ENCODE results near the gene ESRP2.

Gene ESRP2

GRCh38 chr16:68215302-68215701 lies 20.6 kb downstream of the ESRP2 start:
- H3K4me1 ChIP-seq, result peaks cover 0 to 19% (median 2%) of the 10 kb centered on the region in 10 experiments; a peak in 8 of 20 replicates
- 0 out of 22 replicates have a peak overlapping the region, but pooled peaks of 1 of the 11 experiments have one; percentile 6 for H3K9ac ChIP-seq
- H3K27me3 ChIP-seq, result no peaks in the 10 kb centered on the region
- TF ChIP-seq Cebpa-rat (IDR thresholded peaks at IDR 0.05), result no peak
- H3K9me3 ChIP-seq (replicated peaks in 1 of 11), result no peaks in the 10 kb centered on the region
- no peak overlapping the region for H3K4me2 ChIP-seq
- H3K36me3 ChIP-seq, result peaks cover 9 to 85% (median 47%) of the 10 kb centered on the region in 11 experiments; a peak in 20 of 22 replicates
- no peak overlapping the region for H3K4me3 ChIP-seq
- H3K27ac ChIP-seq, result no peak overlapping the region
- peaks cover 0 to 76% (median 22%) of the 10 kb centered on the region in 11 experiments; a peak in 13 of 22 replicates for H4K20me1 ChIP-seq

- TF ChIP-seq Cebpa-rat (IDR thresholded peaks at IDR 0.05), result no peak
- Histone ChIP-seq H3K9ac (no peak overlapping the region), H3K4me2 (no peak overlapping the region), H3K4me1 (peaks cover 0 to 19% (median 2%) of the 10 kb centered on the region in 10 experiments; a peak in 8 of 20 replicates), H3K36me3 (peaks cover 12 to 85% (median 49%) of the 10 kb centered on the region in 11 experiments), H3K27ac (no peak overlapping the region), H4K20me1 (peaks cover 0 to 74% (median 19%) of the 10 kb centered on the region in 11 experiments; a peak in 13 of 22 replicates), H3K4me3 (no peak overlapping the region), H3K27me3 (no peaks in the 10 kb centered on the region), H3K9me3 (replicated peaks in 1 of 11) (no peaks in the 10 kb centered on the region)
These were observed 21.2 kb downstream of the ESRP2 start for GRCh38 chr16:68214726-68215125.

GRCh38 chr16:68206245-68206644 lies 29.7 kb downstream of the ESRP2 start:
- no peak overlapping the region for H3K27ac ChIP-seq
- TF ChIP-seq Cebpa-rat (IDR thresholded peaks at IDR 0.05), result no peak
- no peak overlapping the region for H3K4me3 ChIP-seq

DNA sequence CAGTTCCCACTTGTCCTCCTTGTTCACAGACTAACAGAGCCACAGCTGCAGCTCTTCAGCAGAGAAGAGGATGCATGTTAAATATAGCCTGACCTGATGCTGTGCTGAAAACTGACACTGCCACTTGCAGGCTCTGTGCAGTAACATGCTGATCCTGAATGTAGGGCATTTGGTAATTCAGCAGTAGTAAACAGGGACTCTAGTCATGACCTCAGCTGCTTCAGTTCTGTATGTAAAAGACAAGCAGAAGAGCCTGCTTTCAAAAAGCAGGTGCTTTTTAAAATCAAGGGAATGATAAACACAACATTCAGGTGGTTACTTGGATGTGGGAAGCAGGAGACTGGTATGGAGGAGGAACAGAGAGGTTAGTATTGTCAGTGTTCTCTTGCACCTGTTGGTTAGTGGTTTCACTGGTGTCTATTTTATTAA lies 33.8 kb downstream of the ESRP2 start:
- Histone ChIP-seq H3K4me3 (no peak overlapping the region), H3K4me1 (peaks cover 0 to 26% (median 15%) of the 10 kb centered on the region in 10 experiments; a peak in 18 of 20 replicates), H3K4me2 (peak overlapping the region in 2 of 11 experiments; percentile 12 to 14; a peak in 2 of 22 replicates), H3K36me3 (peaks cover 10 to 77% (median 44%) of the 10 kb centered on the region in 11 experiments; a peak in 21 of 22 replicates), H3K9me3 (replicated peaks in 1 of 11) (no peaks in the 10 kb centered on the region), H3K27me3 (no peaks in the 10 kb centered on the region), H4K20me1 (peaks cover 8 to 72% (median 23%) of the 10 kb centered on the region in 11 experiments; a peak in 14 of 22 replicates), H3K9ac (no peak overlapping the region), H3K27ac (no peak overlapping the region)
- no peak for TF ChIP-seq Cebpa-rat (IDR thresholded peaks at IDR 0.05)

More at GRCh38 chr16:68206245-68206644, 29.7 kb downstream of the ESRP2 start:
- peaks cover 25 to 87% (median 57%) of the 10 kb centered on the region in 11 experiments for H3K36me3 ChIP-seq
- H3K27me3 ChIP-seq, result no peaks in the 10 kb centered on the region
- no peak overlapping the region for H3K4me2 ChIP-seq
- H3K9ac ChIP-seq, result no peak overlapping the region
- H4K20me1 ChIP-seq, result peaks cover 5 to 74% (median 18%) of the 10 kb centered on the region in 11 experiments; a peak in 14 of 22 replicates
- H3K4me1 ChIP-seq, result peaks cover 0 to 12% (median 6%) of the 10 kb centered on the region in 10 experiments; a peak in 10 of 20 replicates
- no peaks in the 10 kb centered on the region; a peak in 1 of 22 replicates for H3K9me3 ChIP-seq (replicated peaks in 1 of 11)

GRCh38 chr16:68200088-68200783 lies 35.7 kb downstream of the ESRP2 start:
- no peak overlapping the region for H3K27ac ChIP-seq
- peaks cover 8 to 61% (median 23%) of the 10 kb centered on the region in 11 experiments; a peak in 14 of 22 replicates for H4K20me1 ChIP-seq
- H3K9me3 ChIP-seq (replicated peaks in 1 of 11), result no peaks in the 10 kb centered on the region
- peaks cover 10 to 81% (median 52%) of the 10 kb centered on the region in 11 experiments; a peak in 21 of 22 replicates for H3K36me3 ChIP-seq
- TF ChIP-seq Cebpa-rat (IDR thresholded peaks at IDR 0.05), result no peak
- no peak overlapping the region for H3K4me3 ChIP-seq
- no peaks in the 10 kb centered on the region for H3K27me3 ChIP-seq
- no peak overlapping the region; a peak in 1 of 22 replicates for H3K9ac ChIP-seq
- peaks cover 0 to 26% (median 15%) of the 10 kb centered on the region in 10 experiments; a peak in 18 of 20 replicates for H3K4me1 ChIP-seq
- peak overlapping the region in 2 of 11 experiments; percentile 15 to 26; a peak in 2 of 22 replicates for H3K4me2 ChIP-seq

GRCh38 chr16:68197250-68197649 lies 38.7 kb downstream of the ESRP2 start:
- Histone ChIP-seq H3K4me3 (no peak overlapping the region), H3K27ac (no peak overlapping the region), H4K20me1 (peaks cover 6 to 60% (median 22%) of the 10 kb centered on the region in 11 experiments; a peak in 13 of 22 replicates), H3K9me3 (replicated peaks in 1 of 11) (no peaks in the 10 kb centered on the region), H3K4me1 (peaks cover 0 to 25% (median 15%) of the 10 kb centered on the region in 10 experiments; a peak in 18 of 20 replicates), H3K4me2 (no peak overlapping the region), H3K9ac (no peak overlapping the region), H3K27me3 (no peaks in the 10 kb centered on the region), H3K36me3 (peaks cover 19 to 88% (median 63%) of the 10 kb centered on the region in 11 experiments)
- no peak for TF ChIP-seq Cebpa-rat (IDR thresholded peaks at IDR 0.05)

- Histone ChIP-seq H3K36me3 (peaks cover 41 to 93% (median 80%) of the 10 kb centered on the region in 11 experiments), H3K27ac (no peak overlapping the region), H3K27me3 (no peaks in the 10 kb centered on the region), H3K4me2 (no peak overlapping the region), H4K20me1 (peaks cover 0 to 39% (median 3%) of the 10 kb centered on the region in 11 experiments; a peak in 6 of 22 replicates), H3K9me3 (replicated peaks in 1 of 11) (no peaks in the 10 kb centered on the region), H3K4me3 (no peak overlapping the region), H3K9ac (no peak overlapping the region), H3K4me1 (peaks cover 0 to 23% (median 0%) of the 10 kb centered on the region in 10 experiments; a peak in 4 of 20 replicates)
- TF ChIP-seq Cebpa-rat (IDR thresholded peaks at IDR 0.05), result no peak
These were observed 41.7 kb downstream of the ESRP2 start for GRCh38 chr16:68194251-68194650.

DNA sequence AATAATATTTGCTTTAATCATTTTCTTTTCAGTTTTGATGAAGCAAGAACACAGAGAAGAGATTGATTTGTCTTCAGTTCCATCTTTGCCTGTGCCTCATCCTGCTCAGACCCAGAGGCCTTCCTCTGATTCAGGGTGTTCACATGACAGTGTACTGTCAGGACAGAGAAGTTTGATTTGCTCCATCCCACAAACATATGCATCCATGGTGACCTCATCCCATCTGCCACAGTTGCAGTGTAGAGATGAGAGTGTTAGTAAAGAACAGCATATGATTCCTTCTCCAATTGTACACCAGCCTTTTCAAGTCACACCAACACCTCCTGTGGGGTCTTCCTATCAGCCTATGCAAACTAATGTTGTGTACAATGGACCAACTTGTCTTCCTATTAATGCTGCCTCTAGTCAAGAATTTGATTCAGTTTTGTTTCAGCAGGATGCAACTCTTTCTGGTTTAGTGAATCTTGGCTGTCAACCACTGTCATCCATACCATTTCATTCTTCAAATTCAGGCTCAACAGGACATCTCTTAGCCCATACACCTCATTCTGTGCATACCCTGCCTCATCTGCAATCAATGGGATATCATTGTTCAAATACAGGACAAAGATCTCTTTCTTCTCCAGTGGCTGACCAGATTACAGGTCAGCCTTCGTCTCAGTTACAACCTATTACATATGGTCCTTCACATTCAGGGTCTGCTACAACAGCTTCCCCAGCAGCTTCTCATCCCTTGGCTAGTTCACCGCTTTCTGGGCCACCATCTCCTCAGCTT lies 45.0 kb downstream of the ESRP2 start:
- Histone ChIP-seq H3K9ac (peak overlapping the region in 1 of 11 experiments; percentile 63; a peak in 2 of 22 replicates), H3K4me3 (no peak overlapping the region), H3K36me3 (peaks cover 71 to 96% (median 89%) of the 10 kb centered on the region in 11 experiments), H3K27me3 (no peaks in the 10 kb centered on the region), H4K20me1 (peaks cover 0 to 25% (median 0%) of the 10 kb centered on the region in 11 experiments; a peak in 4 of 22 replicates), H3K9me3 (replicated peaks in 1 of 11) (peaks cover 4 to 28% (median 25%) of the 10 kb centered on the region in 11 experiments; a peak in 18 of 22 replicates), H3K4me2 (peak overlapping the region in 2 of 11 experiments; percentile 44 to 58; a peak in 4 of 22 replicates), H3K4me1 (peaks cover 0 to 28% (median 0%) of the 10 kb centered on the region in 10 experiments; a peak in 4 of 20 replicates), H3K27ac (peak overlapping the region in 3 of 11 experiments; percentile 34 to 81 (median 71); a peak in 5 of 22 replicates)
- TF ChIP-seq Cebpa-rat (IDR thresholded peaks at IDR 0.05), result no peak
